GM18511 (cell line): Measurements from ENCODE around the gene TMEM271.

Source experiments
- ATAC-seq: cut with Tn5 transposase; IDR thresholded peaks from one replicate; pipeline ENCODE4 v1.9.1; 2021; ENCODE audit warnings: mild to moderate bottlenecking, moderate library complexity; ENCODE audit not compliant: unreplicated experiment

TMEM271 gene

DNA sequence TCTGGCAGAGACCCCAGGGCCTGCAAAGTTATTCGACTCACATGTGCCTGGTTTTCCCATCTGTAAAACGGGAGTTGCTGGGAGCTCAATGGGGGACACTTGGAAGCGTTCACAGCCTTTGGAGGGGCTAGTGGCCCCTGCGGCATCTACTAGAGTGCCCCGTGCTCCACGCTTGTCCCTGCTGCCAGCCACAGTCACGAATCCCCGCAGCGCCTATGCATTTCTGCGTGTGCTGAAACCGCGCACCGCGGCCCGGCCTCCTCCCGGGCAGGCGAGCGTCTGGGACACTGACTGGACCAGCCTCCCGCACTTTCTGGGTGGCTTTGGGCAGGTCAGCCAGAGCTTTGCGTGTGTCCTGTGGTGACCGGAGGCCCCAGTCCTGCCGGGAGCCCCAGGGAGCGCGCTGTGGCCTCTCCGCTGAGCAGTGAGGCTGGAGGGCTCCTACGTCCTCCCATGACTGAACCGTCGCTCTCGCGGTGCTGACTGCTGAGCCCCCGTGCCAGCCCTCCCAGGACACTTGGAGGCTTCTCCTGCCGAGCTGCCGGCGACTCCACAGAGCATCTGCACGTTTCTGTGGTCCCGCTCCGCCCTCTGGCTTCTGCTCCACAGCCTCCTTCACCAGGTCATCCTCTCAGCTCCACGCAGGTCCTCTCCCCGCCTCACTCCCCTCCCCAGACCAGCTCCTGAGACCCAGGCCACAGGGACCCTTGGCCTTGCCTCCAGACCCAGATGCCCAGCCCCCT lies 40.7 kb downstream of the TMEM271 start:
- no peak for ATAC-seq

DNA sequence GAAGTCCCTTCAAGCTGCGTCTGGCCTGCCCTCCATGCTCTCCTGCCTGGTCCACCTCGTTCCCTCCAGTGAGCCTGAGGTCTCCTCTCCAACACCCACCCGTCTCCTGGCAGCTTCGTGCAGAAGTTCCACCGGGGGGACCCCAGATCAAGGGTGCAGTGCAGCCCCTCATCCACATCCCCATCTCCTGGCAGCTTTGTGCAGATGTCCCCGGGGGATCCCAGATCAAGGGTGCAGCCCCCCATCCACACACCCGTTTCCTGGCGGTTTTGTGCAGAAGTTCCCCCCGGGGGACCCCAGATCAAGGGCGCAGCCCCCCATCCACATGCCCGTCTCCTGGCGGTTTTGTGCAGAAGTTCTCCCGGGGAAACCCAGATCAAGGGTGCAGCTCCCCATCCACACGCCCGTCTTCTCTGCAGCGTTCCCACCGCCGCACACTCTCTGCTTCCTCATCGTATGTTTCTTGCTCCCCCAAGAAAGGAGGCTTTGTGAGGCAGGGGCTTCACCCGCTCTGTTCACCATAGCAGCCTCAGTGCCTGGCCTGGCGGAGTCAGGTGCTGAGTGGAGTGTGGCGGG lies 41.4 kb downstream of the TMEM271 start:
- ATAC-seq: no peak

GRCh38 chr4:534101-534575 lies 42.0 kb downstream of the TMEM271 start:
- ATAC-seq: no peak

GRCh38 chr4:533318-534100 lies 42.6 kb downstream of the TMEM271 start:
- no peak for ATAC-seq

DNA sequence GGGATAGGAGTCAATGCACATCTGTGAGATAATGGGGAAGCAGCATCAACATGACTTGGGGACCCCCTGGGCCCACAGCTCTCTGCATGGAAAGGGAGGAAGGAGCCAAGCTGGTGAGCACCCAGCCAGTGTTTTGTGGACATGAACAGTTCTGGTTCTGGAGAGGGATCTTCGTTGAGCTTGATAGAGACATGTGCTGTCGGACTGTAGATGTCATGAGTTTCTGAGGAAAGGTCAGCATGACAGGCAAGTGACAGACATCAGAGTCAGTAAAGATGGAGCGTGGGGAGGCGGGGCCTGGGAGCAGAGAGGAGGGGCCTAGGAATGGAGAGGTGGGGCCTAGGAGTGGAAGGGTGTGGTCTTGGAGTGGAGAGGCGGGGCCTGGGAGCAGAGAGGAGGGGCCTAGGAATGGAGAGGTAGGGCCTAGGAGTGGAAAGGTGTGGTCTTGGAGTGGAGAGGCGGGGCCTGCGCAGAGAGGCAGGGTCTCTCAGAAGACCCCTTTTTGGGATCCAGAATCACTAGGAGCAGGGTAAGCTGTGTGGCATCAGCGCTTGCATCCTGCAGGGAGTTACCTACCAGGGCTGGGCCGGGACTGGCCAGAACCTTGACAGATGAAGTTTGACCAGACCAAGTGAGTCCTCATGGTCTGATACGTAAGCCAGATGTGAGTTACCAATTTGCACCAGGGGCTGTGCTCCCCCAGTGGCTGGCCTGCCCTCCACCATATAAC lies 43.3 kb downstream of the TMEM271 start:
- ATAC-seq: no peak

GRCh38 chr4:531721-532565 lies 44.2 kb downstream of the TMEM271 start:
- no peak for ATAC-seq

DNA sequence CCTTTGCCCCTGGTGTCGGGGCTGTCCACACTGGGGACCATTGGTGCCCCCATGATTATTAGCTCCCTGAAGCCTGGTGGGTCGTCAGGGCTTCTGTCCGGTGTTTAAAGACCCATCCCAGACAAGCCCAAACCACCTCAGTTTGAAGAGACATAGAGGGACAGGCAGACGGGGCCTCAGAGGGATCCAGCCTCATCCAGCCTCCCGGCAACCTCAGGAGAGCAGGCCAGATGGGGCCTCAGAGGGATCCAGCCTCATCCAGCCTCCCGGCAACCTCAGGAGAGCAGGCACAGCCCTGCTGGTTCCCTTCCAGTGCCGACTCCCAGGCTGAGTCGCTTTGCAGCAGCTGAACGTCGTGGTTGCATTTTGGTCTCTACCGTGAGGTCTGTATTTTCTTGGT lies 45.0 kb downstream of the TMEM271 start:
- no peak for ATAC-seq

- no peak for ATAC-seq
These were observed 45.9 kb downstream of the TMEM271 start for GRCh38 chr4:530017-530781.

GRCh38 chr4:529563-529962 lies 46.5 kb downstream of the TMEM271 start:
- ATAC-seq: no peak

DNA sequence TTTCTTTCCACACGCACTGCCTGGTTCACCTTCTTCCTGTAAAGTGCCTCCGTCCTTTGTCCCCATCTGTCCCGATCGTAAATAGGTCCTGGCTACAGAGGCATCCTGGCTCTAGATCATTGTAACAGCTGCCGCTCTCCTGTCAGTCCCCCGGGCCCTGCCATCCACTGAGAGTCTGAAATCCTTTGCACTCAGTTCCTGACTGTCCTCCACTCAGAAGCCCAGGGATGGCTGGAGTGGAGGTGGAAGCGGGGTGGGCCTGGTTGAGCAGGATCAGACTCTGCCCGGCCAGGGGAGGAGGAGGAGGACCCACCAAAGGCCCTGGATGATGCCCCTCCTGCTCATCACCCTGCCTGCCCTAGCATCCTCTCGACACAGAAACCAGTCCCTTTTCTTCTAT lies 47.3 kb downstream of the TMEM271 start:
- no peak for ATAC-seq

DNA sequence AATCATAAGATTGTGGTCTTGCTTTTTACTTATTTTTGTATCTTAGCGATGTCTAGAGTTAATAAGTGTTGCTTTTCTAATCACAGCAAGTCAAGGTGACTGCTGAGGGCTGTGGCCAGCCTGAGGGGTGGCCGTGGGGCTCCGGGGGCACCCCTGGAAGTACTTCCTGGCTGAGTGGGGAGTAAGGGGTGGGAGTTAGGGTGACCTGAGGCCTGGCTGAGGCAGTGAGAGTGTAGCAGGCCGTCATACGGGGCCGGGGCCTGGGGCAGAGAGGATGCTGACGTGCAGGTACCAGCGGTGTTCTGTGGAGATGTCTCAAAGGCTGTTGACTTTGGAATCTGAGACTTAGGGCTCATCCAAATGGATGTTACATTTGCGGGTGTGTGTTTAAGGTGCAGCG lies 47.8 kb downstream of the TMEM271 start:
- ATAC-seq: no peak

- no peak for ATAC-seq
These were observed 49.1 kb downstream of the TMEM271 start for GRCh38 chr4:526971-527460.

DNA sequence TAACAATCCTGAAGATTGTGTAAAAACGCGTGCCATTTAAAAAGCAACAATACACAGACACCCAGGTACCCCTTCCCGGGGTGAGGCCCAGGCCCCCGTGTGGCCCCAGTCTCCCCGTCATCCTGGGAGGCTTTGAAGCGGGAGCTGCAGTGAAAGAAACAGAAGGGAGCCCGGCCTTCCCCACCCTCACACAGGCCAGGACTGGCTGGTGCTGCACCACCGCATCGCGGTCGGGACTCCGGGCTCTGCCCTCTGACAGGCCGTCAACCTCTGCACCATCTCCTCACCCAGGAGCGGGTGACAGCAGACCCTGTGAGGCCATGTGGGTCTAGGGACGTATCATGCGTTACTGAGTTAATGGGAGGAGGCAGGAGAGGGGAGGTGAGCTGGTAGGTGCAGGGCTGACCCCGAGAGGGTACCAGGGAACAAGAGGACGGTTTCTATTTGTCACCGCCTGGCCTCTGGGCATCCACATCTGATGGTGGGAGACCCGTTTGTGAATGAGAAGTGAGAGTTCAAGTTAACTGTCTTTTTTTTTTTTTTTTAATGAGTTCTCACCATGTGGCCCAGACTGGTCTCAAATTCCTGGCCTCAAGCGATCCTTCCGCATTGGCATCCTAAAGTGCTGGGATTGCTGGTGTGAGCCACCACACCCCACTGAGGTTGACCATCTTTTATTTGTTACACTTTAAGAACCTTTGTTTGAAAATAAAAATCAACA lies 49.7 kb downstream of the TMEM271 start:
- no peak for ATAC-seq

GRCh38 chr4:525660-526059 lies 50.4 kb downstream of the TMEM271 start:
- no peak for ATAC-seq

- ATAC-seq: no peak
These were observed 51.9 kb downstream of the TMEM271 start for GRCh38 chr4:524196-524595.
